ENCODE measurements around the gene ABLIM3. TPM values are rescaled to one million over a fixed set of nuclear protein-coding genes. Genes with fewer than 3 reads are reported as not detected.

Gene ABLIM3
- 10 to 100 TPM in 2 of 4 donors, 1 to 10 TPM in 2; 2.6 to 49.5 (median 6.9) TPM for total RNA-seq

GRCh38 chr5:149141224-149141956 lies at the start of gene ABLIM3:
Gene ABLIM3 (plus strand): TSS chr5:149141493. CDS start chr5:149142096, 603 bp downstream.
- H3K4me1 ChIP-seq, result peaks cover 7 to 12% of the 10 kb centered on the region in 2 donors
- peak within 1 kb of the TSS; percentile 78 to 87 for H3K27ac ChIP-seq
- H3K36me3 ChIP-seq, result no peaks in the 10 kb centered on the region
- H3K4me3 ChIP-seq, result peak within 1 kb of the TSS; percentile 58 to 65
- intact Hi-C loops (cut with DNase I; ENCODE audit: low total_unique reads), result loop anchor here (5.0 kb wide), 1 partner anchor 86 kb away; no protein-coding TSS in a partner anchor
- no peaks in the 10 kb centered on the region for H3K9me3 ChIP-seq
- no peaks in the 10 kb centered on the region for H3K27me3 ChIP-seq
- peak; percentile 53 to 79 for DNase-seq
- TF ChIP-seq CTCF (IDR thresholded peaks at IDR 0.05) (peak; percentile 81 to 94 (median 86)), POLR2A (IDR thresholded peaks at IDR 0.05) (peak in 1 of 2 donors; percentile 25)

GRCh38 chr5:149093625-149094024 lies 47.7 kb upstream of the ABLIM3 start:
- no peak overlapping the region for H3K27ac ChIP-seq
- no peak overlapping the region for H3K4me3 ChIP-seq
- peaks cover 0 to 7% of the 10 kb centered on the region in 2 donors for H3K9me3 ChIP-seq
- no peaks in the 10 kb centered on the region for H3K4me1 ChIP-seq
- no peak for DNase-seq
- TF ChIP-seq CTCF (IDR thresholded peaks at IDR 0.05), result no peak
- TF ChIP-seq POLR2A (IDR thresholded peaks at IDR 0.05), result no peak
- H3K36me3 ChIP-seq, result no peaks in the 10 kb centered on the region
- H3K27me3 ChIP-seq, result no peaks in the 10 kb centered on the region
- intact Hi-C loops (cut with DNase I; ENCODE audit: low total_unique reads), result no loop called here

GRCh38 chr5:149094996-149095395 lies 46.3 kb upstream of the ABLIM3 start:
- intact Hi-C loops (cut with DNase I; ENCODE audit: low total_unique reads), result no loop called here
- TF ChIP-seq POLR2A (IDR thresholded peaks at IDR 0.05), result no peak
- no peak for TF ChIP-seq CTCF (IDR thresholded peaks at IDR 0.05)
- Histone ChIP-seq H3K27me3 (no peaks in the 10 kb centered on the region), H3K36me3 (no peaks in the 10 kb centered on the region), H3K27ac (no peak overlapping the region), H3K4me3 (no peak overlapping the region), H3K4me1 (no peaks in the 10 kb centered on the region), H3K9me3 (peaks cover 0 to 15% of the 10 kb centered on the region in 2 donors)
- DNase-seq, result no peak

- intact Hi-C loops (cut with DNase I; ENCODE audit: low total_unique reads), result no loop called here
- no peaks in the 10 kb centered on the region for H3K36me3 ChIP-seq
- H3K27me3 ChIP-seq, result no peaks in the 10 kb centered on the region
- no peaks in the 10 kb centered on the region for H3K4me1 ChIP-seq
- H3K9me3 ChIP-seq, result peaks cover 0 to 25% of the 10 kb centered on the region in 2 donors
- DNase-seq, result no peak
- no peak overlapping the region for H3K27ac ChIP-seq
- no peak overlapping the region for H3K4me3 ChIP-seq
- TF ChIP-seq POLR2A (IDR thresholded peaks at IDR 0.05) (no peak), CTCF (IDR thresholded peaks at IDR 0.05) (no peak)
Measured at GRCh38 chr5:149099920-149100319, 41.4 kb upstream of the ABLIM3 start.

- TF ChIP-seq CTCF (IDR thresholded peaks at IDR 0.05) (no peak), POLR2A (IDR thresholded peaks at IDR 0.05) (no peak)
- no peak for DNase-seq
- no peak overlapping the region for H3K27ac ChIP-seq
- intact Hi-C loops (cut with DNase I; ENCODE audit: low total_unique reads), result no loop called here
- H3K4me1 ChIP-seq, result no peaks in the 10 kb centered on the region
- H3K4me3 ChIP-seq, result no peak overlapping the region
- H3K9me3 ChIP-seq, result peaks cover 0 to 25% of the 10 kb centered on the region in 2 donors
- H3K36me3 ChIP-seq, result no peaks in the 10 kb centered on the region
- no peaks in the 10 kb centered on the region for H3K27me3 ChIP-seq
Measured at GRCh38 chr5:149100331-149100730, 41.0 kb upstream of the ABLIM3 start.
